T-helper 1 cell treated with Interleukin-12 subunit alpha and Interleukin-12 subunit beta and Interleukin-4 antibody, amounts not matched to agents 30 ng/mL and 1 ng/mL, for 36 hours (primary cell): ENCODE data around the gene LIPC. TPM values are rescaled to one million over a fixed set of nuclear protein-coding genes. Genes with fewer than 3 reads are reported as not detected.

Experiments
- intact Hi-C: fragments of 100-400 bp; cut with micrococcal nuclease; formaldehyde crosslinking; loops from one replicate; pipeline ENCODE4 v1.15.1; 2024
- total RNA-seq: library from RNA; stranded (reverse); gene quantifications from 2 replicates; pipeline ENCODE4 v1.2.3, GENCODE V29; 2022

Gene LIPC
- total RNA-seq, 1 donor from 2014 or later = 4.4 TPM

DNA sequence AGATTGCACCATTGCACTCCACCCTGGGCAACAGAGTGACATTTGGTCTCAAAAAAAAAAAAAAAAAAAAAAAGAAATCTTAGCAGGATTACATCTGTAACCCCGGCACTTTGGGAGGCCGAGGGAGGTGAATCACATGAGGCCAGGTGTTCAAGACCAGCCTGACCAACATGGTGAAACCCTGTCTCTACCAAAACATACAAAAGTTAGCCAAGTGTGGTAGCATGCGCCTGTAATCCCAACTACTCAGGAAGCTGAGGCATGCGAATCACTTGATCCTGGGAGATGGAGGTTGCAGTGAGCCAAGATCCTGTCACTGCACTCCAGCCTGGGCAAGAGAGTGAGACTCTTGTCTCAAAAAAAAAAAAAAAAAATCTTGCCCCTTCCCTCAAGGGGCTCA lies 40.4 kb downstream of the LIPC start:
- intact Hi-C loops = loop anchor here (5.0 kb wide), 2 partner anchors 75 to 155 kb away; no protein-coding TSS in a partner anchor

DNA sequence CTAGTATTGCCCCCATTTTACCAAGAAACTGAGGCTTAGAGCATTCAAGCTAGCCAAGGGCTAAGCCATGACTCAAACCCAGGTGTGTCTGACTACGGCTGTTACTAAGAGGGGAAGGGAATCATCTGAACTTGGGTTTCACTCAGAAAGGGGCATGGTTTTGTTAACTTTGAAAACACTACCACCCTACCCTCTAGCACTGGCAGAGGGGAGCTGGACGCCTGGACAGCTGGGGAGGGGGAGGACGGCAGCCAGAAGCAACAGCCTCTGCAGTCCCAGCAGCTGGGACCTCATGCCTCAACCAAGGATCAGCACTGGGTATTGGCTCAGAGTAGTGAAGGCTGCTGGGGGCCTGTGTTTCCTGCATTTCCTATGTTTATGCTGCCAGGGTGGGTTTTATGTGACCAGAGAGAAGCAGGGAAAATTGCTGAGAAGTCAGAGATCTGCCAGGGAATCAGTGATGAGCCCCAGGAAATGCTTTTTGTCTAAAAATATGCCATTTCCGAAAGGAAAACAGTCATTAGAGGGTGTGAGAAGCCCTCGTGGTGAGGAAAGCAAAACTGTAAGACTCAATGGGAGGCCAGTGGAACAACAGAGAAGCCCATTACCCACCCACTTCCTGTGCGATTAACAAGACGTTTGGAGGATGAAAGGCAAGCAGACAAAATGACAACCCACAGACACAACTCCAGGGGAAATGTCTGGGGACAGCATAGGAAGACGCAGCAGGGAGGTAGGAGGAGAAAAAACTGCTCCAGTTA lies 41.2 kb downstream of the LIPC start:
- intact Hi-C loops = loop anchor here (1.0 to 5.0 kb wide), 5 partner anchors 11 to 154 kb away; no protein-coding TSS in a partner anchor

- intact Hi-C loops = loop anchor here (1.0 to 5.0 kb wide), 5 partner anchors 11 to 154 kb away; no protein-coding TSS in a partner anchor
Measured at GRCh38 chr15:58473724-58474123, 41.9 kb downstream of the LIPC start.

DNA sequence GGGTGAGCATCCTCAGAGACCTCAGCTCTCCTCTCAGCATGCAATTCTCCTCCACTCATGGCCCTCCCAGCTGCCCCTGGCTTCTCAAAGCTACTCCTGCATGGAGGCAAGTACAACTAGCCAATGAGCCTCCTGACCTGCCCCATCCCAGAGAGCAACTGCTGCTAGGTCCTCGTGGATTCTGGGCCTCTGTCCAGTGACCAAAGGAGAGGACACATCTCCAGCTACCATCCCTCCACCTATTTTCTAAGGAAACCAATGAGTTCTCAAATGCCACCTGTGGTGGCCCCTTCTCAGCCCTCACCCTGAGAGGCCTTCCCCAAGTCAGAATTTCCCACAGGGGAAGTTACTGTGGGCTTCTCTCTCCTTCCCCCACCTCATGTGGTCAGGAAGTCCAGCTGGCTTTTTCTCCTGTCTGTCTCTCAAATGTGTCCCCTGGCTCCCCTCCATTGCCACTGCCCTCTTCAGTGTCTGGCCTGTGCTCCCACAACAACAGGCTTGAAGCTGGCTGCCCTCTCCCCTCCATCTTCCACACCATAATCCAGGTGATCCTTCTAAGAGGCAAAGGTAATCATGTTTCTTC lies 43.0 kb downstream of the LIPC start:
- intact Hi-C loops = loop anchor here (5.0 kb wide), 2 partner anchors 72 to 152 kb away; no protein-coding TSS in a partner anchor

DNA sequence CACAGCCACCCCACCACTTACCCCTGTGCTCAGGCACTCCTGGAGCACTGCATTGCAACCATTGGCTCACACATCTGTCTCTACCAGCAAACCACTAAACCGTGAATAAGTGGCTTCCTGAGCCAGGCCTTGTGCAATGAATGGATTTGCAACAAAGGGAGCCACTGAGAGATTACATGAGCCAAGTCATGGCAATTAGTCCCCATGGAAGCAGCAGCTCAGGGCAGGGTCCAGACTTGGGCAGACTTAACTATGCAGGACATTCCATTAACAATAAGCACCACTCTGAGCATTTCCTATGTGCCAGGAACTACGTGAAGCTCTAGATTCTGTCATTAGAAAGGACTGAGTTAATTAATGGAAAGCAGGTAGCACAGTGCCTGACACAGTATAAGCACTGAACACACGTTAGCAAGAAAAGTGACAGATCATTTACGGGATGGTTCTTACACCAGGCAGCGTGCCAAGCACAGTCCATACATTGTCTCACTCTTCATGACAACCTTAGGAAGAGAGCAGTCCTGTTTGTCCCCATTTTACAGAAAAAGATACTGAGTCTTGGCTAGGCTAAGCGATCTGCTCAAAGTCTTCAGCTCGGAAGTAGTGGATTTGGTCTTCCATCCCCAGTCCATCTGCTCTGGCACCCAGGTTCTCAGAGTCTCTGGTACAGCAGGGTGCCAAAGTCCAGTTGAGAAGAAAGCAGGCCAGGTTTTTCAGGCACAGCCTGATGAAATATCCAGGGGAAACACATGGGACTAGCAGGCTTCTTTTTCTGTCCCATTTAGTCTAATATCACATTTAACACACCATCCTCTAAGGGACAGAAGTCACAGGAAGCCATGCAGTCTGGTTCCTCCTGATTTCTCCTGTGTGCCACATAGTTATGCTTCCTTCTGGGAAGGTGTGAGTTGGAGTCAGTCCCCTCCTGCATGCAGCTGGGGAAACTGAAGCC lies 44.1 kb downstream of the LIPC start:
- intact Hi-C loops = no loop called here

- intact Hi-C loops = no loop called here
Measured at GRCh38 chr15:58476525-58477162, 44.9 kb downstream of the LIPC start.

DNA sequence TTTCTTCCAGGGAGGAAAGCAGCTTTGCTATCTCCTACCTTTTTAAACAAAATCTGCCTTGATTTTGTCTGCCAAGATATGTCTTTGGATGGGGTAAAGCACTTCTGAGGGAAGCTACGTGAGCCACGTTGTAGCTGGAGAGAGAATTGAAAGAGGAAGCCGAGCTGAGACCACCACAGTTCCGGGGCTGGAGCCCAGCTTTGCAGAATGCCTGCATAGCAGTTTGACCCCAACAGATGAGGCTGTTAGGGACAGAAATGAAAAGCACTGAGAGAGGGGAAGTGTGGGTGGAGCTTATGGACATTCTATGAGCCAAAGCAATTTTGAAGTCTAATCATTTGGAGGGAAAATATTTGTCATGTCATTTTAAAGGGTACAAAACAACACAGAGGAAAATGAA lies 45.4 kb downstream of the LIPC start:
- intact Hi-C loops = no loop called here

GRCh38 chr15:58478035-58478434 lies 46.2 kb downstream of the LIPC start:
- intact Hi-C loops = no loop called here

DNA sequence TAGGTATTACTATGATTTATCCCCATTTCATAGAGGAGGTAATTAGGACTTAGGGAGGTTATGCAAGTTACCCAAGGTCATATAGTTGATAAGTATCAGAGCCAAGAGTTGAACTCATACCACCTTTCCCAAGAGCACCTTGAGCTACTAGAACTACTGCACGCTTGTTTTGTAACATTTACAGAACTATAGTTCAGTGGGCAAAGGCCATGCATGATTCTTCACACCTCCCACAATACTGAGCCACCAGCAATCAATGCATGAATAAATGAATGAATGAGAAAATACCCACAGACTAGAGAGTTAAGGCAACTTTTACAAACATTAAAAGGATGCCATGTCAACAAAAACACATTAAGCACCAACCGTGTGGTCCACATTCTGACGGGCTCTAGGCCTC lies 46.8 kb downstream of the LIPC start:
- intact Hi-C loops = no loop called here

DNA sequence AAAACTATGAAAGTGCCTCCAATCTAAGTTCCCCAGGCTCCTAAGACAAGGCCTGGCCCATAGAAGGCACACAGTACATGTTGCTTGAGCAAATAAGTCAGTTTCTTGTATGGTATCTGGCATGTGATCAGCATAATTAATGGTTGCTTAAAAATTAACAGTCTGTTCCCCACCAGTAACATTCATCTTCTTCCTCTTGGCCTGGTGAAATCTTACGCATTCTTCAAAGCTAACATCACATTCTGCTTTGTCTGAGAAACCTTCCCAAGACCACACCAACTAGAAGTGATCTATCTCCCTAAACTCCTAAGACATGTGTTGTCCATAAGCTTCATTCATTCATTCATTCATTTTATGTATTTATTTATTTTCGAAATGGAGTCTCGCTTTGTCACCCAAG lies 48.1 kb downstream of the LIPC start:
- intact Hi-C loops = no loop called here

GRCh38 chr15:58483376-58483775 lies 51.6 kb downstream of the LIPC start:
- intact Hi-C loops = no loop called here

DNA sequence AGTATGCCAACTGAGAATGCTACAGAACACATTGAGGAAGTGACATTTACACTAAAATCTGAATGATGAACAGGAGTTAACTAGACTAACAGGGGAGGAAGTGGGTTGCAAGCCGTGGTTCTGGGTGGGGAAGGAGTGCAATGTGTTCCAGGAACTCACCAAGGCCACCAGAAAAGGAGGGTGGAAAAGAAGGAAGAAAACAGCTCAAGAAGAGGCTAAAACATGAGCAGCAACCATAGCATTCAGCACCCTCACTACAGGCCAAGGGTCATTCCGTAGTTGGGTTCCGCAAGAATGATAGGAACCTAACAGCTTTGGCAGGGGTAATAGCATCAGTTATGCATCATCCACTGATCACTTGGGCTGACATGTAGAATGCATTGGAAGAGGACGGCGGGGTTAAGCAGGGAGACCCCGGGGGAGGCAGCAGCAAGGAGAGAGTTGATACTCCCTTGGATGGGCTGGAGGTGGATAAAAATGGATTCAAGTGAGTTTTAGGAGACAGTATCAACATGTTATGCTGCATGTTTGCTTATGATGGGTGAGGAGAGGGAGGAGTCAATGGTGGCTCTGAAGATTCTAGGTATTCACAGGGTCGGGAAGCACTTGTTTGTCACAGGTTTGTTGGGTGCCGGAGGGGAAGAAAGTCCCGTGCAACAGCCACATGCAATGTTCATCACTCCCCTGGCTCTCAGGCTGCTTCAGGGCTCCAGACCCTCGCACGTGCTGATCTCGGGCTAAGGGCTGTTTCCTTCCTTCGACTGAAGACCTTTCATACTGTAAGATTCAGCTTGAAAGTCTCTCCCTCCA lies 53.2 kb downstream of the LIPC start:
- intact Hi-C loops = loop anchor here (1.0 to 2.0 kb wide), 6 partner anchors 11 to 60 kb away; no protein-coding TSS in a partner anchor

DNA sequence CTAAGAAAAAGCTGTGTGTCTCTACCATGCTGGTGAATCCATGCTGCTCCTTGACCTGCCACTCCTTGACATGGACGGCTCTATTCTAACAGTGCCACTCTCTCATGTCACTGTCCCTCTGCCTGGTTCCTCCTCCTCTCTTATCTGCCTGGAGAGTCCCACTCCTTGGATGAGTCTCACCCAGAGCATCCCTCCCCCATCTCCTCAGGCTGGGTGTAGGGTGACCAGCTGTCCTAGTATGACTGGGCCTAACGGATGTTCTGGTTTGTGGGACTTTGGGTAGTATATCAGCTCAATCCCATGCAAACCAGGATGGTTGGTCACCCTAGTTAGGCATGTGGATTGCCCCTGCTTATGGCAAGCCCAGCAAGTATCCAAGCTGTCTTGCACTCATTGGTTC lies 54.3 kb downstream of the LIPC start:
- intact Hi-C loops = no loop called here

- intact Hi-C loops = no loop called here
Measured at GRCh38 chr15:58486564-58486963, 54.8 kb downstream of the LIPC start.

DNA sequence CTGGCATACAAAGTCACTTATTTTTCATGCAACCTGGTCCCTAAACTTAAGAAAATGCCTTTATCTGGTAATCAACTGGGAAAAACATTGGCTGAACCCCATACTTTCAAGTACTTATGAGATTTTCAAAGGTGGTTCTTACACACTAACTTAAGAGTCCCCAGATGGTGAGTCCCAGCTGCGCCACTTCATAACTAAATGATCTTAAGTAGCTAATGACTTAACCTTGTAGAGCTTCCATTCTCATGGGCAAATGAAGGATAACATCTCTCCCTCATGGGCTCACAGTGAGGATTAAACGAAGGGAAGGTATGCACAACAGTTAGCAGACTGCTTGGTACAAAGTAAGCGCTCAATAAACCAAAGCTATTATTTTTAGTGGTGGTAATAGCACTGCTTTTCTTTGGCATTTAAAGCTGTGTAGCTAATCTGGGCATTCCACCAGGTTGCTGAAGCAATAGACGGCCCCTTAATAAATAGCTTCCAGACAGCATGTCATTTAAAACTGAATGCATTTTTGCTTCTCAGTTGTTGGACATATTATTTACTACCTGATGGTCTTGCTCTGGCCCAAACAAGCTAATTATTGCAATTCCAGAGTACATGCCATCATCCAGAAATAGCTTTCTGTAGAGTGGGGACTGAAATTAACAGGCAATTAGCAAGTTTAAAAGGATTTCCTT lies 55.4 kb downstream of the LIPC start:
- intact Hi-C loops = no loop called here

DNA sequence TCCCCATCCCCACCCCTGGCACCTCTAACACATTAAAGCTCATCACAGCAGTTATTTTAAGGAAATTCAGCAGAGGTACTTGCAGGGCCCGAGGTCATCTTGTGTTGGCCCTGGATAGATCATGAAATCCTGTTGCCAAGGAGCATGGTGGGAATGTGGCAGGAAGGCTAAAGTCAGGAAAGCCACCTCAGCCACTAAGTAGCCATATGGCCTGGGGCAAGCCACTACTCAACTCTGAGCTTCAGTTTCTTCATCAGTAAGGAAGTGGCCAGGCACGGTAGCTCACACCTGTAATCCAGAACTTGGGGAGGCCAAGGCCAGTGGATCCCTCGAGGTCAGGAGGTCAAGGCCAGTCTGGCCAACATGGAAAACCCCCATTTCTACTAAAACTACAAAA lies 55.9 kb downstream of the LIPC start:
- intact Hi-C loops = no loop called here

GRCh38 chr15:58489289-58490085 lies 57.7 kb downstream of the LIPC start:
- intact Hi-C loops = no loop called here

DNA sequence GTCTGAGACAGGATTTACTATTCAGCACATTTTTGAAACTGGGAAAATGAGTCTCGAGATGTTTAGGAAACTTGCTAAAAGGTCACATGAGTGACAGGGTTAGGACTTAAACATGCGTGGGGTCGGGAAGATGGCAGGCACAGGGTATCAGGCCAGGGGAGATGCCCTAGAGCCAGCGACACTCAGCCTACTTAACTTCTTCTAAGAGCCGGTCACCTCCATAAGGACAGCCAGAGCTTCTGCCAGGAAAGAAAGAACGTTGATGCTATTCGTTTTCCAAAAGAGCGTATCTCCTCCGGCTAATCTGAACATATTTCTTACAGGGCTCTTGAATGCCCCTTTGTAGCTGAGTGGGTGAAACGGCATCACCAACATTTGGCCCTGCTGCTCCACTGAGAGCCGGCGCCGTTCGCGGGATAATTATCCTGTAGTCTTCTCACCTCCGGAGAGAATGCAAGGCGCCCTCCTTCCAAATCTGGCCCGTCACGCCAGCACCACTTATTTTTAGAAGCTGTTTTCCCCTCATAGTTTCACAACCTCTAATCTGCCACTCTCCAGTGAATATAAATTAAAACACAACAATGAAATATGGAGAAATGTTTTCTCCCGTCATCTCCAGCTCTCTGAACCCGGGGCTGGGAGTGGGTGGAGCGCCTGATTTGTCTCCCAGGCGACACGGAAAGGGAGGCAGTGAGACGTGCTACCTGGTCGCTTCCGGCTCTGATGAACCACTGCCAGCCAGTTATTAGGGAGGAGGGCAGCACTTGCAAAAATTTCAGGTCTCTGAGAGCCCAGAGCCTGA lies 58.5 kb downstream of the LIPC start:
- intact Hi-C loops = no loop called here
